Peyer's patch (tissue), 4 donors: ENCODE measurements around the gene RIOK2. TPM values are rescaled to one million over a fixed set of nuclear protein-coding genes. Genes with fewer than 3 reads are reported as not detected.
"Not testable (repeated sequence)": the region's sequence is repeated elsewhere in the genome, so short reads cannot be mapped to it uniquely, and the experiment has no call there.

ENCODE experiments used
- DNase-seq, 3 donors: peaks; one replicate each; pipeline ENCODE4 v3.0.0-alpha.2; 2017 to 2019
- H3K27ac ChIP-seq, 4 donors: fragments of 200-600 bp; sonication (generic); one replicate each; pipeline ENCODE4 v1.5.1; 2016 to 2019
- H3K27me3 ChIP-seq, 2 donors: fragments of 200-600 bp; sonication (generic); one replicate each; pipeline ENCODE4 v1.5.1; 2019
- H3K36me3 ChIP-seq, 3 donors: fragments of 200-600 bp; sonication (generic); one replicate each; pipeline ENCODE4 v1.5.1; 2016 to 2019
- H3K4me1 ChIP-seq, 4 donors: fragments of 200-600 bp; sonication (generic); one replicate each; pipeline ENCODE4 v1.5.1; 2016 to 2019
- H3K4me3 ChIP-seq, 4 donors: fragments of 200-600 bp; sonication (generic); 1 replicate in 3 of 4; 2 replicates in 1 of 4; pipeline ENCODE4 v1.5.1; 2016 to 2019; ENCODE audit warnings: mild to moderate bottlenecking in 1 of 4
- H3K9me3 ChIP-seq, 4 donors: fragments of 200-600 bp; sonication (generic); one replicate each; pipeline ENCODE4 v1.5.1; 2016 to 2019; ENCODE audit warnings: mild to moderate bottlenecking in 1 of 4
- CTCF ChIP-seq, 6 experiments: fragments of 450-650 bp in 4 of 6; fragments of 200-600 bp in 2 of 6; sonication (generic) in 1 of 6; IDR thresholded peaks; one replicate each; pipeline ENCODE4 v1.5.1; 2017 to 2019; ENCODE audit warnings: antibody characterized with exemption in 6 of 6, mild to moderate bottlenecking in 3 of 6, moderate library complexity in 1 of 6
- POLR2A ChIP-seq, 2 donors: fragments of 450-650 bp; IDR thresholded peaks; one replicate each; pipeline ENCODE4 v1.5.1; 2017; ENCODE audit warnings: antibody characterized with exemption in 2 of 2, mild to moderate bottlenecking in 2 of 2, moderate library complexity in 2 of 2
- total RNA-seq, 4 donors: library from RNA; depleted of rRNA; stranded (reverse); fragments of >200 nt; gene quantifications; one replicate each; pipeline ENCODE4 v1.1.0, GENCODE V29; 2016

The RIOK2 gene
- total RNA-seq, 4 donors from 2014 or later: 16.5 to 25.3 (median 19.4) TPM

- Histone ChIP-seq H3K27ac (no peak overlapping the region), H3K36me3 (peaks cover 0 to 21% (median 0%) of the 10 kb centered on the region in 3 donors), H3K4me1 (peaks cover 0 to 21% (median 5%) of the 10 kb centered on the region in 4 donors), H3K27me3 (no peaks in the 10 kb centered on the region), H3K9me3 (no peaks in the 10 kb centered on the region), H3K4me3 (peak overlapping the region; percentile 70 to 81 (median 74))
- no peak for DNase-seq
- TF ChIP-seq POLR2A (IDR thresholded peaks at IDR 0.05) (no peak), CTCF (IDR thresholded peaks at IDR 0.05) (no peak)
Observed at GRCh38 chr5:97181856-97182545, 1.0 kb downstream of the RIOK2 start.

GRCh38 chr5:97179457-97179856, 3.6 kb downstream of the RIOK2 start:
- H3K4me3 ChIP-seq, DNase-seq, H3K9me3 ChIP-seq, H3K27me3 ChIP-seq, H3K27ac ChIP-seq: not testable (repeated sequence)
- Histone ChIP-seq H3K36me3 (peaks cover 0 to 46% (median 0%) of the 10 kb centered on the region in 3 donors), H3K4me1 (peaks cover 0 to 21% (median 5%) of the 10 kb centered on the region in 4 donors)

GRCh38 chr5:97172227-97172626, 10.8 kb downstream of the RIOK2 start:
- no peaks in the 10 kb centered on the region for H3K27me3 ChIP-seq
- H3K9me3 ChIP-seq: no peaks in the 10 kb centered on the region
- no peak overlapping the region for H3K4me3 ChIP-seq
- H3K36me3 ChIP-seq: peaks cover 0 to 88% (median 0%) of the 10 kb centered on the region in 3 donors
- H3K4me1 ChIP-seq: no peaks in the 10 kb centered on the region
- no peak for DNase-seq
- no peak overlapping the region for H3K27ac ChIP-seq
- TF ChIP-seq CTCF (IDR thresholded peaks at IDR 0.05): no peak
- no peak for TF ChIP-seq POLR2A (IDR thresholded peaks at IDR 0.05)

GRCh38 chr5:97171703-97172102, 11.3 kb downstream of the RIOK2 start:
- TF ChIP-seq POLR2A (IDR thresholded peaks at IDR 0.05): no peak
- TF ChIP-seq CTCF (IDR thresholded peaks at IDR 0.05): no peak
- Histone ChIP-seq H3K9me3 (no peaks in the 10 kb centered on the region), H3K4me3 (no peak overlapping the region), H3K4me1 (no peaks in the 10 kb centered on the region), H3K36me3 (peaks cover 0 to 88% (median 0%) of the 10 kb centered on the region in 3 donors), H3K27ac (no peak overlapping the region), H3K27me3 (no peaks in the 10 kb centered on the region)
- no peak for DNase-seq

- H3K4me3 ChIP-seq: no peak overlapping the region
- H3K36me3 ChIP-seq: peaks cover 0 to 58% (median 0%) of the 10 kb centered on the region in 3 donors
- no peaks in the 10 kb centered on the region for H3K27me3 ChIP-seq
- H3K27ac ChIP-seq: no peak overlapping the region
- TF ChIP-seq CTCF (IDR thresholded peaks at IDR 0.05) (no peak), POLR2A (IDR thresholded peaks at IDR 0.05) (no peak)
- H3K9me3 ChIP-seq: no peaks in the 10 kb centered on the region
- peaks cover 0 to 3% (median 0%) of the 10 kb centered on the region in 4 donors for H3K4me1 ChIP-seq
- DNase-seq: no peak
Observed at GRCh38 chr5:97167435-97167834, 15.6 kb downstream of the RIOK2 start.

GRCh38 chr5:97165726-97166125, 17.3 kb downstream of the RIOK2 start:
- Histone ChIP-seq H3K4me1 (peaks cover 0 to 3% (median 0%) of the 10 kb centered on the region in 4 donors), H3K27ac (peak overlapping the region in 2 of 4 donors; percentile 13 to 63), H3K9me3 (no peaks in the 10 kb centered on the region), H3K36me3 (peaks cover 0 to 52% (median 0%) of the 10 kb centered on the region in 3 donors), H3K27me3 (no peaks in the 10 kb centered on the region), H3K4me3 (no peak overlapping the region)
- TF ChIP-seq POLR2A (IDR thresholded peaks at IDR 0.05) (peak in 1 of 2 donors; percentile 21), CTCF (IDR thresholded peaks at IDR 0.05) (no peak)
- peak in 1 of 3 donors; percentile 69 for DNase-seq
